HFFc6 (cell line): ENCODE data around the gene PAXX. TPM values are rescaled to one million over a fixed set of nuclear protein-coding genes. Genes with fewer than 3 reads are reported as not detected.

Experiments used
- DNase-seq: peaks from one replicate; pipeline ENCODE4 v3.0.0-alpha.2; 2018
- H3K27ac Mint-ChIP-seq: 2 replicates; pipeline ENCODE4 v1.8.0; 2020; ENCODE audit warnings: mild to moderate bottlenecking, mixed read lengths
- H3K27me3 Mint-ChIP-seq: 2 replicates; pipeline ENCODE4 v1.8.0; 2021; ENCODE audit warnings: mild to moderate bottlenecking, moderate library complexity, mixed read lengths; ENCODE audit not compliant: insufficient read depth
- H3K36me3 Mint-ChIP-seq: 2 replicates; pipeline ENCODE4 v1.8.0; 2021; ENCODE audit warnings: low read depth, mixed read lengths
- H3K4me1 Mint-ChIP-seq: 2 replicates; pipeline ENCODE4 v1.8.0; 2020; ENCODE audit warnings: low read depth, mixed read lengths
- H3K4me3 Mint-ChIP-seq: 2 replicates; pipeline ENCODE4 v1.8.0; 2020; ENCODE audit warnings: mild to moderate bottlenecking, moderate library complexity, mixed read lengths
- H3K9me3 Mint-ChIP-seq: 2 replicates; pipeline ENCODE4 v1.8.0; 2020; ENCODE audit warnings: mild to moderate bottlenecking, mixed read lengths
- CTCF ChIP-seq: fragments of 200-600 bp; sonication (generic); IDR thresholded peaks from 2 replicates; pipeline ENCODE4 v1.5.0; 2021; ENCODE audit warnings: antibody characterized with exemption, mild to moderate bottlenecking
- total RNA-seq, 6 experiments: library from RNA; stranded (reverse); fragmentation: NEBNext Ultra II Directional; extraction: Animal tissue kit (Norgen Biotek cat#: 25700); gene quantifications; 2 replicates in 1 of 6; 3 replicates in 5 of 6; pipeline ENCODE4 v1.2.3, GENCODE V29; 2021

The PAXX gene
- total RNA-seq, 6 experiments from 2014 or later, result 26.0 to 42.6 (median 29.0) TPM

- no peaks in the 10 kb centered on the region for H3K9me3 Mint-ChIP-seq
- H3K27ac Mint-ChIP-seq, result no peak overlapping the region
Observed at GRCh38 chr9:137026828-137027227, 34.6 kb downstream of the PAXX start.

GRCh38 chr9:137027369-137028262 lies 35.4 kb downstream of the PAXX start, which contains the start of gene ABCA2:
ABCA2 (minus strand) TSS chr9:137028237; CDS start chr9:137028140, 97 bp downstream.
- Mint-ChIP-seq H3K4me3 (peak within 1 kb of the TSS; percentile 86), H3K36me3 (no peaks in the 10 kb centered on the region)

More at GRCh38 chr9:137026828-137027227, 34.6 kb downstream of the PAXX start:
- Mint-ChIP-seq H3K4me1 (0 out of 2 replicates have a peak, but pooled peaks cover 5% of the 10 kb centered on the region), H3K36me3 (no peaks in the 10 kb centered on the region), H3K27me3 (peaks cover 3% of the 10 kb centered on the region; the same call in 1 of the 2 replicates), H3K4me3 (peak overlapping the region; percentile 86)
- DNase-seq, result no peak
- TF ChIP-seq CTCF, result no peak

GRCh38 chr9:137028263-137029057 lies 36.2 kb downstream of the PAXX start:
- peak; percentile 26 for DNase-seq
- H3K27me3 Mint-ChIP-seq, result no peaks in the 10 kb centered on the region
- no peak overlapping the region for H3K27ac Mint-ChIP-seq
- no peaks in the 10 kb centered on the region for H3K9me3 Mint-ChIP-seq
- H3K4me3 Mint-ChIP-seq, result peak overlapping the region; percentile 46
- no peak for TF ChIP-seq CTCF
- no peaks in the 10 kb centered on the region for H3K36me3 Mint-ChIP-seq
- 0 out of 2 replicates have a peak, but pooled peaks cover 5% of the 10 kb centered on the region for H3K4me1 Mint-ChIP-seq

More at GRCh38 chr9:137027369-137028262, 35.4 kb downstream of the PAXX start, which contains the start of gene ABCA2:
- H3K9me3 Mint-ChIP-seq, result no peaks in the 10 kb centered on the region
- no peak within 1 kb of the TSS for H3K27ac Mint-ChIP-seq
- no peak for DNase-seq
- 0 out of 2 replicates have a peak, but pooled peaks cover 5% of the 10 kb centered on the region for H3K4me1 Mint-ChIP-seq
- no peak for TF ChIP-seq CTCF
- H3K27me3 Mint-ChIP-seq, result no peaks in the 10 kb centered on the region

- TF ChIP-seq CTCF, result peak; percentile 92
- no peaks in the 10 kb centered on the region for H3K36me3 Mint-ChIP-seq
- H3K4me3 Mint-ChIP-seq, result peak overlapping the region; percentile 46; the same call in 1 of the 2 replicates
- DNase-seq, result peak; percentile 26
- no peak overlapping the region for H3K27ac Mint-ChIP-seq
- H3K27me3 Mint-ChIP-seq, result no peaks in the 10 kb centered on the region
- H3K9me3 Mint-ChIP-seq, result no peaks in the 10 kb centered on the region
- 0 out of 2 replicates have a peak, but pooled peaks cover 5% of the 10 kb centered on the region for H3K4me1 Mint-ChIP-seq
Observed at GRCh38 chr9:137029058-137029936, 37.1 kb downstream of the PAXX start.

- no peak overlapping the region for H3K4me3 Mint-ChIP-seq
Observed at GRCh38 chr9:137030006-137030405, 37.8 kb downstream of the PAXX start.

More at GRCh38 chr9:137030006-137030405, 37.8 kb downstream of the PAXX start:
- no peak for DNase-seq
- Mint-ChIP-seq H3K9me3 (no peaks in the 10 kb centered on the region), H3K27me3 (no peaks in the 10 kb centered on the region; the same call in 1 of the 2 replicates), H3K27ac (no peak overlapping the region), H3K4me1 (0 out of 2 replicates have a peak, but pooled peaks cover 5% of the 10 kb centered on the region), H3K36me3 (no peaks in the 10 kb centered on the region)
- no peak for TF ChIP-seq CTCF
